T-cell (primary cell): ENCODE data around the gene RAI1. TPM values are rescaled to one million over a fixed set of nuclear protein-coding genes. Genes with fewer than 3 reads are reported as not detected.

ENCODE experiments used
- ATAC-seq, 4 experiments: fragments of 200-7000 bp in 3 of 4; fragments of 150-1000 bp in 1 of 4; cut with Tn5 transposase; replicated peaks in 1 of 4; 1 replicate in 3 of 4; 2 replicates in 1 of 4; pipeline ENCODE4 v1.10.0; 2021; ENCODE audit warnings: moderate library complexity in 3 of 4, mild to moderate bottlenecking in 2 of 4, moderate number of reproducible peaks in 1 of 4
- CTCF ChIA-PET, 2 donors: fragments of 300-600 bp; sonication (Branson Sonifier 250); formaldehyde crosslinking; loops; one replicate each; lab custom pipeline; 2022; ENCODE audit warnings: antibody characterized with exemption in 2 of 2; lab: Charles Lee
- POLR2A ChIA-PET, 2 donors: fragments of 300-600 bp; sonication (Branson Sonifier 250); formaldehyde crosslinking; loops; one replicate each; lab custom pipeline; 2022; ENCODE audit warnings: antibody characterized with exemption in 2 of 2; lab: Charles Lee
- DNase-seq, 35 experiments: peaks; one replicate each; pipeline versions ENCODE4 v3.0.0 to v3.0.0-alpha.2; 2013 to 2023
- H3K27ac ChIP-seq: one replicate; pipeline ENCODE4 v1.5.1; 2013; ENCODE audit warnings: low read length
- H3K27me3 ChIP-seq, 2 experiments: replicated peaks in 1 of 2; 1 replicate in 1 of 2; 2 replicates in 1 of 2; pipeline versions ENCODE4 v1.6.1 to v1.7.0; 2013; ENCODE audit warnings: low read length in 1 of 2, mixed read lengths in 1 of 2; ENCODE audit not compliant: control insufficient read depth in 2 of 2, insufficient read depth in 2 of 2; ENCODE audit errors: extremely low read depth in 1 of 2
- H3K36me3 ChIP-seq, 2 donors: 1 replicate in 1 of 2; 2 replicates in 1 of 2; pipeline versions ENCODE4 v1.6.1 to v1.7.0; 2013; ENCODE audit warnings: low read length in 1 of 2; ENCODE audit not compliant: control insufficient read depth in 2 of 2, insufficient read depth in 1 of 2; ENCODE audit errors: extremely low read depth in 1 of 2
- H3K4me1 ChIP-seq, 2 experiments: 1 replicate in 1 of 2; 2 replicates in 1 of 2; pipeline versions ENCODE4 v1.6.1 to v1.7.0; 2013; ENCODE audit warnings: low read length in 2 of 2, mixed read lengths in 1 of 2; ENCODE audit not compliant: insufficient read depth in 2 of 2, control insufficient read depth in 1 of 2; ENCODE audit errors: extremely low read depth in 1 of 2
- H3K4me3 ChIP-seq, 2 donors: 1 replicate in 1 of 2; 2 replicates in 1 of 2; pipeline versions ENCODE4 v1.5.1 to v1.7.0; 2013; ENCODE audit warnings: mild to moderate bottlenecking in 2 of 2, low read length in 1 of 2, moderate library complexity in 1 of 2; ENCODE audit not compliant: control insufficient read depth in 1 of 2; ENCODE audit errors: extremely low read depth in 1 of 2
- H3K9me3 ChIP-seq: 2 replicates; pipeline ENCODE4 v1.7.0; 2013
- H3K27ac Mint-ChIP-seq, 2 donors: one replicate each; pipeline ENCODE4 v1.8.0; 2020 to 2021; ENCODE audit warnings: mild to moderate bottlenecking in 2 of 2, mixed read lengths in 2 of 2
- H3K27me3 Mint-ChIP-seq, 2 donors: one replicate each; pipeline ENCODE4 v1.8.0; 2021 to 2022; ENCODE audit warnings: mixed read lengths in 2 of 2
- H3K36me3 Mint-ChIP-seq: one replicate; pipeline ENCODE4 v1.8.0; 2021; ENCODE audit warnings: mixed read lengths
- H3K4me1 Mint-ChIP-seq, 3 donors: one replicate each; pipeline ENCODE4 v1.8.0; 2020 to 2022; ENCODE audit warnings: mixed read lengths in 3 of 3, mild to moderate bottlenecking in 1 of 3
- H3K4me3 Mint-ChIP-seq, 3 donors: one replicate each; pipeline ENCODE4 v1.8.0; 2020 to 2022; ENCODE audit warnings: mild to moderate bottlenecking in 3 of 3, mixed read lengths in 3 of 3, moderate library complexity in 3 of 3
- H3K9me3 Mint-ChIP-seq, 3 donors: one replicate each; pipeline ENCODE4 v1.8.0; 2020 to 2022; ENCODE audit warnings: mixed read lengths in 3 of 3
- WGBS: methylation state at CpG from one replicate; pipeline ENCODE4 v1.1.5; 2013; ENCODE audit warnings: missing lambda C conversion rate; ENCODE audit not compliant: insufficient coverage; 5-methylcytosine and 5-hydroxymethylcytosine counted together
- total RNA-seq, 35 experiments: library from RNA in 6 of 35; stranded (reverse) in 6 of 35; fragments of 120-200 nt in 1 of 35; gene quantifications; one replicate each; pipeline versions ENCODE4 v1.2.1 to v1.2.4 and lab custom pipeline; 2013 to 2026

Gene RAI1
- total RNA-seq, 5 donors from 2014 or later (not counting 1 experiment from before 2014, with no cell fraction given), result 20.1 to 31.2 (median 24.5) TPM

DNA sequence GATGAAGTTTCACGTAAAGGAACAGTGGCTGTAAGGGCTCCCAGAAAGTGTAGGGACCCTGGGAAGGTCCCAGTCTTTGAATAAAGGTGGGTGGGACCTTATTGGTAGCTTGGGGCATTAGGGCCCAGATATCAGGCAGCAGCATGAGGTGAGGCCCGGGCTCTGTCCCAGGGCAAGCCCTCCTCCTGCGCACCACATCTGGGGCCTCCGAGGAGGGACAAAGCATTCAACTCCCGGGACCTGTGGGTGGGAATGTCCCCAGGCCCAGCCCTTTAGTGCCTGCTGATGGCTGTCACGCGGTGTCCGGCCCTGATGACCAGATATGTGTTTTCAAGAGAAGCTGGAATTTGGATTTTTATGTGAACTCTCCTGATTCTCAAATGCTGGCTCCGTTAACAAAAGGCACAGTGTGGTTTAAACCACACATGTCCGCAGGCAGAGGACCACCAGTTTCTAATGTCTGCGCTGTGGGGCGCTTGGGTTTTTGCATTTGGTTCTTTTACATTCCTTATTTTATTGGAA lies 30.4 kb downstream of the RAI1 start:
- Histone ChIP-seq H3K36me3 (peaks cover 0 to 4% of the 10 kb centered on the region in 2 donors), H3K27me3 (no peaks in the 10 kb centered on the region), H3K4me3 (no peak overlapping the region), H3K4me1 (peaks cover 11 to 26% of the 10 kb centered on the region in 2 experiments), H3K27ac (no peak overlapping the region), H3K9me3 (no peaks in the 10 kb centered on the region)
- peaks cover 21 to 31% (median 28%) of the 10 kb centered on the region in 3 donors for H3K4me1 Mint-ChIP-seq
- WGBS, result 95% methylated on average over 12 of the region's 12 CpGs
- CTCF ChIA-PET, result no interaction called here
- peaks cover 4% of the 10 kb centered on the region for H3K36me3 Mint-ChIP-seq
- peaks cover 0 to 2% of the 10 kb centered on the region in 2 donors for H3K27me3 Mint-ChIP-seq
- DNase-seq (no peak), ATAC-seq (no peak)
- H3K9me3 Mint-ChIP-seq, result no peaks in the 10 kb centered on the region
- POLR2A ChIA-PET, result no interaction called here
- peak overlapping the region in 1 of 2 donors; percentile 5 for H3K27ac Mint-ChIP-seq
- no peak overlapping the region for H3K4me3 Mint-ChIP-seq

GRCh38 chr17:17712268-17712924 lies 31.1 kb downstream of the RAI1 start:
- ChIA-PET POLR2A (no interaction called here), CTCF (no interaction called here)
- DNase-seq, result peak in 2 of 35 experiments; percentile 17 to 28
- Histone ChIP-seq H3K27ac (no peak overlapping the region), H3K9me3 (no peaks in the 10 kb centered on the region), H3K4me3 (no peak overlapping the region), H3K27me3 (peaks cover 0 to 3% of the 10 kb centered on the region in 2 experiments), H3K4me1 (peaks cover 16 to 30% of the 10 kb centered on the region in 2 experiments), H3K36me3 (peaks cover 0 to 4% of the 10 kb centered on the region in 2 donors)
- Mint-ChIP-seq H3K27ac (peak overlapping the region in 1 of 2 donors; percentile 5), H3K36me3 (peaks cover 4% of the 10 kb centered on the region), H3K9me3 (no peaks in the 10 kb centered on the region), H3K27me3 (peaks cover 0 to 2% of the 10 kb centered on the region in 2 donors), H3K4me1 (peaks cover 21 to 36% (median 28%) of the 10 kb centered on the region in 3 donors), H3K4me3 (no peak overlapping the region)
- 91% methylated on average over 4 of the region's 5 CpGs for WGBS
- no peak for ATAC-seq

GRCh38 chr17:17713839-17714238 lies 32.6 kb downstream of the RAI1 start:
- Histone ChIP-seq H3K4me1 (peaks cover 16 to 30% of the 10 kb centered on the region in 2 experiments), H3K27me3 (peaks cover 0 to 6% of the 10 kb centered on the region in 2 experiments), H3K4me3 (peak overlapping the region in 1 of 2 donors; percentile 25), H3K36me3 (peaks cover 0 to 4% of the 10 kb centered on the region in 2 donors), H3K9me3 (no peaks in the 10 kb centered on the region), H3K27ac (no peak overlapping the region)
- Mint-ChIP-seq H3K9me3 (no peaks in the 10 kb centered on the region), H3K36me3 (peaks cover 11% of the 10 kb centered on the region), H3K27me3 (peaks cover 3 to 6% of the 10 kb centered on the region in 2 donors), H3K4me1 (peaks cover 27 to 46% (median 33%) of the 10 kb centered on the region in 3 donors), H3K4me3 (peak overlapping the region in 1 of 3 donors; percentile 61), H3K27ac (no peak overlapping the region)
- ChIA-PET CTCF (interaction anchor here in 1 of 2 donors (0.6 kb wide), 2 partner anchors 23 to 61 kb away, joined by 3 to 8 read pairs; no protein-coding TSS in a partner anchor), POLR2A (no interaction called here)
- 67% methylated on average over 6 of the region's 7 CpGs for WGBS
- DNase-seq (no peak), ATAC-seq (peak in 2 of 4 experiments; percentile 35 to 42)

DNA sequence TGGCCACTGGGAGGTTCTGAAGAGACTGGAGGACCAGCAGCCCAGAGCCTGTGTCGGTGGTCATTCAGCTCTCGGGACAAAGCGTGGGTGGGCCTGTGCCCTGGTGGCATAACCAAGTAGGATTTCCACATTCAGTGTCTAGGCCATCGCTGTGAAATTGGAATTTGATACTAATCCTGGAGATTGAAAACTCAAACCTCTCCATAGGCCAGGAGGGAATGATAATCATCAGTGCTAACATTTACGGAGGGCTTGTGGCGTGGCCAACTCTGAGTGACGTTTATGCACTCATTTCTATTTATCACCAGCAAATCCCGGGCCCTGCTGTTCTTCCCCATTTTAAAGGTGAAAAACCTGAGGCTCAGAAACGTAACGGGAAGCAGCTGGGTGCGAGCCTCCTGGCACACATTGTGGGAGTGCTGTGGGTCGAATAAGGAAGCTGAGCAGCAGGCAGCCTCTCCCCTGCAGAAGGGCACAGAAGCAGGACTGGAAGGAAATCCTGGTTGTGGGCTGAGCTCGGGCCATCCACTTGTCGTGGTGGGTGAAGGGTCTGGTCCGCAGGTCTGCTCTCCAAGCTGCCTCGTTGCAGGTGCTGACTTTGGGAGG lies 33.1 kb downstream of the RAI1 start:
- Mint-ChIP-seq H3K9me3 (no peaks in the 10 kb centered on the region), H3K4me3 (peak overlapping the region in 1 of 3 donors; percentile 61), H3K27ac (no peak overlapping the region), H3K4me1 (peaks cover 28 to 49% (median 38%) of the 10 kb centered on the region in 3 donors), H3K36me3 (peaks cover 13% of the 10 kb centered on the region), H3K27me3 (peaks cover 3 to 9% of the 10 kb centered on the region in 2 donors)
- ATAC-seq, result no peak
- H3K36me3 ChIP-seq, result peaks cover 0 to 4% of the 10 kb centered on the region in 2 donors
- ChIA-PET POLR2A (no interaction called here), CTCF (no interaction called here)
- WGBS, result 67% methylated on average over 6 of the region's 16 CpGs
- H3K4me1 ChIP-seq, result peaks cover 16 to 30% of the 10 kb centered on the region in 2 experiments
- H3K27ac ChIP-seq, result no peak overlapping the region
- H3K4me3 ChIP-seq, result peak overlapping the region in 1 of 2 donors; percentile 25
- peaks cover 0 to 6% of the 10 kb centered on the region in 2 experiments for H3K27me3 ChIP-seq
- H3K9me3 ChIP-seq, result no peaks in the 10 kb centered on the region
- no peak for DNase-seq

- H3K4me3 Mint-ChIP-seq, result no peak overlapping the region
- ATAC-seq, result no peak
- H3K27me3 Mint-ChIP-seq, result peaks cover 3 to 12% of the 10 kb centered on the region in 2 donors
- no CpG with 5 or more reads among the region's 3 CpGs for WGBS
- no peak overlapping the region for H3K27ac Mint-ChIP-seq
- Histone ChIP-seq H3K36me3 (peaks cover 0 to 1% of the 10 kb centered on the region in 2 donors), H3K27me3 (peaks cover 0 to 6% of the 10 kb centered on the region in 2 experiments), H3K4me3 (peak overlapping the region in 1 of 2 donors; percentile 25), H3K27ac (no peak overlapping the region), H3K4me1 (peaks cover 16 to 28% of the 10 kb centered on the region in 2 experiments), H3K9me3 (no peaks in the 10 kb centered on the region)
- ChIA-PET CTCF (no interaction called here), POLR2A (no interaction called here)
- H3K36me3 Mint-ChIP-seq, result peaks cover 15% of the 10 kb centered on the region
- no peak for DNase-seq
- no peaks in the 10 kb centered on the region for H3K9me3 Mint-ChIP-seq
- peaks cover 31 to 52% (median 40%) of the 10 kb centered on the region in 3 donors for H3K4me1 Mint-ChIP-seq
Measured at GRCh38 chr17:17714879-17715278, 33.6 kb downstream of the RAI1 start.

DNA sequence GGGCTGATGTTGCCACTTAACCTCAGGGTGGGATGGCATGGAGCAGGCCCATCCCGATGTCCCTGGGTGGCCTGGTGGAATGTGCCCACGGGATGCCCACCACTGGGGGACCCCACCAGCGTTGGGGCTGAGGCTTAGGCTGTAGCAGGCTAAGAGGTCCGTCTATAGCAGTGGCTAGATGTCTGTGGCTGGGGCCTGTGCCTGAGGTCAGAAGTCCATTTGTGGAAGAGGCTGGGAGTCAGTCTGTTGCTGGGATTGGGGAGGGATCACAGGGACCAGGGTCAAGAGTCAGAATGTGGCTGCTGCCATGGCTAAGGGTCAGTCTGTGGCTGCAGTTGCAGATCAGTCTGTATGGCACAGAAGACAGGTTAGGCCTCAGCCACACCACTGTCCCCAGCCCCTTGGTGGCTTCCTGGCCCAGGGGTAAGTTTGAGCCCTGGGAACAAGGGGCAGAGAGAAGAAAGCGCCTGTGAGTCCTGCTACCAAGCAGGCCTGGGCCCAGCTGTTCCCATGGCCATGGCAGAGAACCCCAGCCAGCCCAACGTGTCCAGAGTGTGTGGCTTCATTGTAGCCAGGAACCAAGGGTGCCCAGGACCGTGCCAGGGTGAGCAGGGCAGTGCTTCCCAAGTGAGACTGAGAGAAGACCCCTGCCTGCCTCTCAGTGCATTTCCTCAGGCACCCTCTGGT lies 35.7 kb downstream of the RAI1 start:
- Histone ChIP-seq H3K27ac (no peak overlapping the region), H3K4me1 (peaks cover 16 to 29% of the 10 kb centered on the region in 2 experiments), H3K4me3 (no peak overlapping the region), H3K27me3 (peaks cover under 1 to 9% of the 10 kb centered on the region in 2 experiments), H3K9me3 (no peaks in the 10 kb centered on the region), H3K36me3 (no peaks in the 10 kb centered on the region)
- Mint-ChIP-seq H3K27ac (no peak overlapping the region), H3K4me1 (peaks cover 38 to 61% (median 46%) of the 10 kb centered on the region in 3 donors), H3K9me3 (no peaks in the 10 kb centered on the region), H3K27me3 (peaks cover 11 to 22% of the 10 kb centered on the region in 2 donors), H3K4me3 (no peak overlapping the region), H3K36me3 (peaks cover 15% of the 10 kb centered on the region)
- ChIA-PET POLR2A (no interaction called here), CTCF (no interaction called here)
- ATAC-seq, result no peak
- 92% methylated on average over 7 of the region's 7 CpGs for WGBS
- DNase-seq, result no peak
